C4-2B (cell line): ENCODE results near the gene MCF2L.

Experiments used
- H3K27ac ChIP-seq: fragments of 450-650 bp; 2 replicates; pipeline ENCODE4 v1.5.1; 2017
- ZFX ChIP-seq: fragments of 450-650 bp; IDR thresholded peaks from 2 replicates; pipeline ENCODE4 v1.6.1; 2017
- TF ChIP-seq, protein P1 (sequence below): fragments of 450-650 bp; conservative IDR thresholded peaks from 2 replicates; pipeline ENCODE4 v1.5.1; 2017; ENCODE audit warnings: mild to moderate bottlenecking

Gene MCF2L

GRCh38 chr13:112929783-112930055 is 39.3 kb upstream of the MCF2L start:
- TF ChIP-seq, protein P1, sequence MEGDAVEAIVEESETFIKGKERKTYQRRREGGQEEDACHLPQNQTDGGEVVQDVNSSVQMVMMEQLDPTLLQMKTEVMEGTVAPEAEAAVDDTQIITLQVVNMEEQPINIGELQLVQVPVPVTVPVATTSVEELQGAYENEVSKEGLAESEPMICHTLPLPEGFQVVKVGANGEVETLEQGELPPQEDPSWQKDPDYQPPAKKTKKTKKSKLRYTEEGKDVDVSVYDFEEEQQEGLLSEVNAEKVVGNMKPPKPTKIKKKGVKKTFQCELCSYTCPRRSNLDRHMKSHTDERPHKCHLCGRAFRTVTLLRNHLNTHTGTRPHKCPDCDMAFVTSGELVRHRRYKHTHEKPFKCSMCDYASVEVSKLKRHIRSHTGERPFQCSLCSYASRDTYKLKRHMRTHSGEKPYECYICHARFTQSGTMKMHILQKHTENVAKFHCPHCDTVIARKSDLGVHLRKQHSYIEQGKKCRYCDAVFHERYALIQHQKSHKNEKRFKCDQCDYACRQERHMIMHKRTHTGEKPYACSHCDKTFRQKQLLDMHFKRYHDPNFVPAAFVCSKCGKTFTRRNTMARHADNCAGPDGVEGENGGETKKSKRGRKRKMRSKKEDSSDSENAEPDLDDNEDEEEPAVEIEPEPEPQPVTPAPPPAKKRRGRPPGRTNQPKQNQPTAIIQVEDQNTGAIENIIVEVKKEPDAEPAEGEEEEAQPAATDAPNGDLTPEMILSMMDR = no peak
- TF ChIP-seq ZFX = no peak
- no peak overlapping the region for H3K27ac ChIP-seq

- H3K27ac ChIP-seq = no peak overlapping the region
- no peak for TF ChIP-seq ZFX
- TF ChIP-seq, protein P1 = no peak
Observed at GRCh38 chr13:112930192-112930591, 38.8 kb upstream of the MCF2L start.

GRCh38 chr13:112931028-112931934 is 37.7 kb upstream of the MCF2L start:
- peak overlapping the region; percentile 26 for H3K27ac ChIP-seq
- TF ChIP-seq, protein P1 = peak; percentile 88
- TF ChIP-seq ZFX = no peak

GRCh38 chr13:112932971-112933370 is 36.0 kb upstream of the MCF2L start:
- no peak overlapping the region for H3K27ac ChIP-seq
- no peak for TF ChIP-seq ZFX
- TF ChIP-seq, protein P1 = no peak

DNA sequence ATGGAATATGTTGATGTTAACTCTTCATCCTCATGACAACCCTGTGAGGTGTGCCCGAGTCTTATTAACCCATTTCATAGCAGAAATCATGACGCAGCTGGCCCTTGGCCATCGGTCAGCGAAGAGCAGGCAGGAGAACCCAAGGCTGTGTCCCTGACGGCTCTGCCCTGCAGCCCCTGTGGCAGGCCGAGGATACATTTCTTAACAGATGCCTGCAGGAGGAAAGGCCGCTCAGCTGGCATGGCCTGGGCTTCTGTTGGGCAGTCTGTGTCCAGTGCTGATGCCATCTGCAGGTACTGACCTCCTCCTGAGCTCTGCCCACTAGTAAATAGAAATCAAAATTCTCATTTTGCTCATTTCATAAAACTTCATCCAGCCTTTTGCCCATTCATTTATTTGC is 35.4 kb upstream of the MCF2L start:
- no peak overlapping the region for H3K27ac ChIP-seq
- TF ChIP-seq ZFX = no peak
- TF ChIP-seq, protein P1 = no peak

- H3K27ac ChIP-seq = no peak overlapping the region
- TF ChIP-seq ZFX = no peak
- TF ChIP-seq, protein P1 = no peak
Observed at GRCh38 chr13:112934078-112934477, 34.9 kb upstream of the MCF2L start.

GRCh38 chr13:112938680-112939079 is 30.3 kb upstream of the MCF2L start:
- no peak overlapping the region for H3K27ac ChIP-seq
- no peak for TF ChIP-seq ZFX
- TF ChIP-seq, protein P1 = no peak
